Endothelial cell of umbilical vein (primary cell): ENCODE results near the gene MCTP1.

Experiments
- EZH2 ChIP-seq: IDR thresholded peaks from 2 replicates; pipeline ENCODE4 v1.6.1; 2012; ENCODE audit warnings: borderline replicate concordance, low read depth, mild to moderate bottlenecking, moderate library complexity, low read length, inconsistent platforms; ENCODE audit not compliant: severe bottlenecking
- POLR2A ChIP-seq: IDR thresholded peaks from 2 replicates; pipeline ENCODE4 v1.6.1; 2012; ENCODE audit warnings: low read depth, mild to moderate bottlenecking, control low read depth, low read length
- POLR2AphosphoS5 ChIP-seq: IDR thresholded peaks from 2 replicates; pipeline ENCODE4 v1.6.1; 2012; ENCODE audit warnings: low read depth, mild to moderate bottlenecking, control low read depth, low read length, moderate library complexity; ENCODE audit not compliant: insufficient read depth
- TF ChIP-seq, protein P1 (sequence below), 2 donors: IDR thresholded peaks; 1 replicate in 1 of 2; 2 replicates in 1 of 2; pipeline ENCODE4 v1.5.1; 2011; ENCODE audit warnings: low read length in 2 of 2, mild to moderate bottlenecking in 2 of 2, moderate library complexity in 2 of 2, control low read depth in 1 of 2, inconsistent platforms in 1 of 2, low read depth in 1 of 2; ENCODE audit not compliant: insufficient read depth in 1 of 2; ENCODE audit errors: extremely low read depth in 1 of 2

DNA sequence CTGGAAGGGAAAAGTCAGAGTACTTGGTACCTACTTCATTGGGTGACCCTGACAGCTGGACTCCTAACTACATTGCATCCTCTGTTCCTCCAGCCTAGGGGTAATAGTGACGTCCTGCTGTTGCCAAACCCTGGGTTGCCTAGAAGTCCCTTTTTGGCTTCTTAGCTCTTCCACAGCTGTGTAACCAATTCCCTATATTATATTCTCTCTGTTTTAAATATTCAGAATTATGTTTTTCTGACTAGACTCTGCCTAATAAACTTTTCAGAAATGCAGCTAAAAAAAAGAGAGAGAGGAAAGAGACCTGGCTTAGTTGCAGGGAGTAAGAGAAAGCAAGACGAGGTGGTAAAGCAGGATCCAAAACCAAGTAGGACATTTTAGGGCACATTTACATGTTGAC is 28.4 kb downstream of the MCTP1 start:
- TF ChIP-seq, protein P1, sequence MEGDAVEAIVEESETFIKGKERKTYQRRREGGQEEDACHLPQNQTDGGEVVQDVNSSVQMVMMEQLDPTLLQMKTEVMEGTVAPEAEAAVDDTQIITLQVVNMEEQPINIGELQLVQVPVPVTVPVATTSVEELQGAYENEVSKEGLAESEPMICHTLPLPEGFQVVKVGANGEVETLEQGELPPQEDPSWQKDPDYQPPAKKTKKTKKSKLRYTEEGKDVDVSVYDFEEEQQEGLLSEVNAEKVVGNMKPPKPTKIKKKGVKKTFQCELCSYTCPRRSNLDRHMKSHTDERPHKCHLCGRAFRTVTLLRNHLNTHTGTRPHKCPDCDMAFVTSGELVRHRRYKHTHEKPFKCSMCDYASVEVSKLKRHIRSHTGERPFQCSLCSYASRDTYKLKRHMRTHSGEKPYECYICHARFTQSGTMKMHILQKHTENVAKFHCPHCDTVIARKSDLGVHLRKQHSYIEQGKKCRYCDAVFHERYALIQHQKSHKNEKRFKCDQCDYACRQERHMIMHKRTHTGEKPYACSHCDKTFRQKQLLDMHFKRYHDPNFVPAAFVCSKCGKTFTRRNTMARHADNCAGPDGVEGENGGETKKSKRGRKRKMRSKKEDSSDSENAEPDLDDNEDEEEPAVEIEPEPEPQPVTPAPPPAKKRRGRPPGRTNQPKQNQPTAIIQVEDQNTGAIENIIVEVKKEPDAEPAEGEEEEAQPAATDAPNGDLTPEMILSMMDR (IDR thresholded peaks at IDR 0.05; ENCODE audit: extremely low read depth in 1 of 2, insufficient read depth in 1 of 2, low read depth in 1 of 2, low read length in 2 of 2), result no peak
- TF ChIP-seq POLR2A, result no peak
- no peak for TF ChIP-seq POLR2AphosphoS5
- no peak for TF ChIP-seq EZH2
